ENCODE measurements around the gene CLTA.

DNA sequence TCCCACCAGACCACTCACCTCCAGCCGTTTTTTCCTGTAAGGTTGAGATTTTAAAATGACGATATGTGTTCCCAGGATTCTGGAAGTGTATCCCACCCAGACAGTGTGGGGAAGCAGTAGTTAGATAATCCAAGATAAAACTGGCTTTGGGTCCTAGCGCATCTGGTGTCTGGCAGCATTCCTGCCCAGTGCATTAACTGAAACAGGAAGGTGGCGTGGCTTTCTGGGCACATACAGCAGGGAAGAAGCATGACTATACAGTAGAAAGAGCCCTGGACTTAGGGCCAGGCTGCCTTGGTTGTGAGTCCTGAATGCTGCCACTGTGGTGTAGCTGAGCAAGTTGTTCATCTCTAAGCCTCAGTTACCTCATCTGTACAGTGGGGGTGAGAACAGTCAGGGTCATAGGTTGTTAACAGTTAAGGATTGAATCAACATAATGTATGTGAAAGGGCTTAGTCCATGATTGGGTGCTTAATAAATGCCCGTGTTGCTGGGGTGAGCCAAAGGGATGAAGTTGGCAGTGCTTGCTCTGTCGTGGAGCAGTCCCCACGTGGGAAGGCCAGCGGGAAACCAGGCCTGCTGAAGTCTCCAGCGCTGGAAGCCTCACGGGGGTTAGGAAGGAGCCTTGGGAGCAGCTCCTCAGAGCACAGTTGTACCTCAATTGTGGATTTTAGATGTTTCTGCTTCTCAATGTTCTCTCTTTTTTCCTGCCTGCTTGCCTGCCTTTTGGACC, 18.0 kb downstream of the CLTA start:
- TF ChIP-seq, protein P1, sequence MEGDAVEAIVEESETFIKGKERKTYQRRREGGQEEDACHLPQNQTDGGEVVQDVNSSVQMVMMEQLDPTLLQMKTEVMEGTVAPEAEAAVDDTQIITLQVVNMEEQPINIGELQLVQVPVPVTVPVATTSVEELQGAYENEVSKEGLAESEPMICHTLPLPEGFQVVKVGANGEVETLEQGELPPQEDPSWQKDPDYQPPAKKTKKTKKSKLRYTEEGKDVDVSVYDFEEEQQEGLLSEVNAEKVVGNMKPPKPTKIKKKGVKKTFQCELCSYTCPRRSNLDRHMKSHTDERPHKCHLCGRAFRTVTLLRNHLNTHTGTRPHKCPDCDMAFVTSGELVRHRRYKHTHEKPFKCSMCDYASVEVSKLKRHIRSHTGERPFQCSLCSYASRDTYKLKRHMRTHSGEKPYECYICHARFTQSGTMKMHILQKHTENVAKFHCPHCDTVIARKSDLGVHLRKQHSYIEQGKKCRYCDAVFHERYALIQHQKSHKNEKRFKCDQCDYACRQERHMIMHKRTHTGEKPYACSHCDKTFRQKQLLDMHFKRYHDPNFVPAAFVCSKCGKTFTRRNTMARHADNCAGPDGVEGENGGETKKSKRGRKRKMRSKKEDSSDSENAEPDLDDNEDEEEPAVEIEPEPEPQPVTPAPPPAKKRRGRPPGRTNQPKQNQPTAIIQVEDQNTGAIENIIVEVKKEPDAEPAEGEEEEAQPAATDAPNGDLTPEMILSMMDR (IDR thresholded peaks at IDR 0.05) = no peak
- no peak for TF ChIP-seq POLR2A (IDR thresholded peaks at IDR 0.05)

Measured in heart left ventricle (tissue), 13 donors.